Raji (cell line): ENCODE data around the gene RPL13.
A peak's percentile ranks its signal among the peaks of the same experiment; 100 is the strongest.

Experiments used
- POLR2A ChIP-seq: IDR thresholded peaks from 2 replicates; pipeline ENCODE4 v1.6.1; 2011; ENCODE audit warnings: low read depth, low read length, control low read depth; ENCODE audit not compliant: insufficient read depth

Gene RPL13

GRCh38 chr16:89560378-89561141 is at the start of gene RPL13:
Gene RPL13 (plus strand): TSS chr16:89560682. CDS start chr16:89560960, 278 bp downstream.
- peak; percentile 98 for TF ChIP-seq POLR2A

- no peak for TF ChIP-seq POLR2A
Measured at GRCh38 chr16:89511374-89511773, 49.1 kb upstream of the RPL13 start.

- TF ChIP-seq POLR2A: no peak
Measured at GRCh38 chr16:89512453-89512852, 48.0 kb upstream of the RPL13 start.

- TF ChIP-seq POLR2A: no peak
Measured at GRCh38 chr16:89517128-89517527, 43.4 kb upstream of the RPL13 start.

GRCh38 chr16:89519881-89520280 is 40.6 kb upstream of the RPL13 start:
- TF ChIP-seq POLR2A: no peak

- no peak for TF ChIP-seq POLR2A
Measured at GRCh38 chr16:89522287-89522686, 38.2 kb upstream of the RPL13 start.

GRCh38 chr16:89523680-89524344 is 36.7 kb upstream of the RPL13 start:
- no peak for TF ChIP-seq POLR2A

GRCh38 chr16:89525146-89525913 is 35.2 kb upstream of the RPL13 start:
- no peak for TF ChIP-seq POLR2A

- no peak for TF ChIP-seq POLR2A
Measured at GRCh38 chr16:89529097-89529496, 31.4 kb upstream of the RPL13 start.

GRCh38 chr16:89530401-89531381 is 29.8 kb upstream of the RPL13 start:
- TF ChIP-seq POLR2A: no peak

- TF ChIP-seq POLR2A: no peak
Measured at GRCh38 chr16:89531821-89532526, 28.5 kb upstream of the RPL13 start.

- no peak for TF ChIP-seq POLR2A
Measured at GRCh38 chr16:89534252-89534756, 26.2 kb upstream of the RPL13 start.

- no peak for TF ChIP-seq POLR2A
Measured at GRCh38 chr16:89536371-89536770, 24.1 kb upstream of the RPL13 start.
